WTC11 (cell line): ENCODE data around the gene MDK.

ENCODE experiments used
- CREB1 ChIP-seq: sonication (generic); formaldehyde crosslinking; IDR thresholded peaks from 2 replicates; pipeline ENCODE4 v1.8.0; 2023; ENCODE audit warnings: mild to moderate bottlenecking, missing genetic modification reagents
- E2F1 ChIP-seq: sonication (generic); formaldehyde crosslinking; IDR thresholded peaks from 2 replicates; pipeline ENCODE4 v1.8.0; 2022; ENCODE audit warnings: mild to moderate bottlenecking, missing genetic modification reagents
- EMX1 ChIP-seq: fragments of 250-450 bp; sonication (Bioruptor Pico); IDR thresholded peaks from 2 replicates; pipeline ENCODE4 v1.8.0; 2021; ENCODE audit warnings: mild to moderate bottlenecking
- FOXK1 ChIP-seq: sonication (generic); formaldehyde crosslinking; IDR thresholded peaks from 2 replicates; pipeline ENCODE4 v1.8.0; 2022; ENCODE audit warnings: mild to moderate bottlenecking, moderate library complexity, missing genetic modification reagents
- HMGA2 ChIP-seq: fragments of 250-450 bp; sonication (Bioruptor Pico); IDR thresholded peaks from 2 replicates; pipeline ENCODE4 v1.4.0; 2021; ENCODE audit warnings: mild to moderate bottlenecking, moderate library complexity
- MYBL2 ChIP-seq: sonication (generic); formaldehyde crosslinking; IDR thresholded peaks from 2 replicates; pipeline ENCODE4 v1.8.1; 2023; ENCODE audit warnings: mild to moderate bottlenecking, moderate library complexity, missing genetic modification reagents
- NFE2L1 ChIP-seq: sonication (generic); formaldehyde crosslinking; IDR thresholded peaks from 2 replicates; pipeline ENCODE4 v1.8.1; 2023; ENCODE audit warnings: missing genetic modification reagents
- SOX15 ChIP-seq: fragments of 250-450 bp; sonication (Bioruptor Pico); IDR thresholded peaks from 2 replicates; pipeline ENCODE4 v1.9.0; 2021; ENCODE audit warnings: mild to moderate bottlenecking
- USF1 ChIP-seq: sonication (generic); formaldehyde crosslinking; IDR thresholded peaks from 2 replicates; pipeline ENCODE4 v1.8.0; 2022; ENCODE audit warnings: mild to moderate bottlenecking, missing genetic modification reagents
- TF ChIP-seq, protein P1 (sequence below): fragments of 200-600 bp; IDR thresholded peaks from 2 replicates; pipeline ENCODE4 v1.8.0; 2022; ENCODE audit warnings: antibody characterized with exemption
- TF ChIP-seq, protein P2 (sequence below): sonication (generic); formaldehyde crosslinking; conservative IDR thresholded peaks from 2 replicates; pipeline ENCODE4 v1.8.1; 2023; ENCODE audit warnings: mild to moderate bottlenecking, low read depth, missing genetic modification reagents, moderate library complexity
- TF ChIP-seq, protein P3 (sequence below): sonication (generic); formaldehyde crosslinking; IDR thresholded peaks from 2 replicates; pipeline ENCODE4 v1.8.1; 2022; ENCODE audit warnings: mild to moderate bottlenecking, missing genetic modification reagents, moderate library complexity, borderline replicate concordance

DNA sequence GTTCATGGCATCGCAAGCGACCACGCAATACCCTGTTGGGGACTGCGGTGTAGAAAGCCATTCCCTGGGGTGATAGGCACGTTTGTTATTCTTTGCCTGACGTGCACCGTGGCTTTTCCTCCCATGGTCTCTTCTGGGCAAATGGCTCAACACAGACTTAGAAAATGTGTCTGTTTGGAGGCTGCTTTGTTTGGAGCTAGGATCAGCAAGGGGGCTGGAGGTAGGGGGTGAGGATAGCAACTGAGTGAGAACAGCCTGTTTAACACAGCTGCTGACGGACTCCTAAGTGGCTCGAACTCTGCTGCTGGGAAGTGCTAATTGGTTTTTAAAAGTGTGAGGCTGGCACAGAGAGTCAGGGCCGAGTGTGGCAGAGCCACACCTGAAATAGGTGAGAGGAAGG, 26.2 kb downstream of the MDK start:
- TF ChIP-seq USF1 (CRISPR knock-in tag) (no peak), CREB1 (CRISPR knock-in tag) (no peak), HMGA2 (no peak), EMX1 (no peak), SOX15 (CRISPR knock-in tag) (no peak), MYBL2 (CRISPR knock-in tag) (no peak), FOXK1 (CRISPR knock-in tag) (no peak), NFE2L1 (no peak), E2F1 (CRISPR knock-in tag) (no peak)
- TF ChIP-seq, protein P1, sequence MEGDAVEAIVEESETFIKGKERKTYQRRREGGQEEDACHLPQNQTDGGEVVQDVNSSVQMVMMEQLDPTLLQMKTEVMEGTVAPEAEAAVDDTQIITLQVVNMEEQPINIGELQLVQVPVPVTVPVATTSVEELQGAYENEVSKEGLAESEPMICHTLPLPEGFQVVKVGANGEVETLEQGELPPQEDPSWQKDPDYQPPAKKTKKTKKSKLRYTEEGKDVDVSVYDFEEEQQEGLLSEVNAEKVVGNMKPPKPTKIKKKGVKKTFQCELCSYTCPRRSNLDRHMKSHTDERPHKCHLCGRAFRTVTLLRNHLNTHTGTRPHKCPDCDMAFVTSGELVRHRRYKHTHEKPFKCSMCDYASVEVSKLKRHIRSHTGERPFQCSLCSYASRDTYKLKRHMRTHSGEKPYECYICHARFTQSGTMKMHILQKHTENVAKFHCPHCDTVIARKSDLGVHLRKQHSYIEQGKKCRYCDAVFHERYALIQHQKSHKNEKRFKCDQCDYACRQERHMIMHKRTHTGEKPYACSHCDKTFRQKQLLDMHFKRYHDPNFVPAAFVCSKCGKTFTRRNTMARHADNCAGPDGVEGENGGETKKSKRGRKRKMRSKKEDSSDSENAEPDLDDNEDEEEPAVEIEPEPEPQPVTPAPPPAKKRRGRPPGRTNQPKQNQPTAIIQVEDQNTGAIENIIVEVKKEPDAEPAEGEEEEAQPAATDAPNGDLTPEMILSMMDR, result no peak
- TF ChIP-seq, protein P2, sequence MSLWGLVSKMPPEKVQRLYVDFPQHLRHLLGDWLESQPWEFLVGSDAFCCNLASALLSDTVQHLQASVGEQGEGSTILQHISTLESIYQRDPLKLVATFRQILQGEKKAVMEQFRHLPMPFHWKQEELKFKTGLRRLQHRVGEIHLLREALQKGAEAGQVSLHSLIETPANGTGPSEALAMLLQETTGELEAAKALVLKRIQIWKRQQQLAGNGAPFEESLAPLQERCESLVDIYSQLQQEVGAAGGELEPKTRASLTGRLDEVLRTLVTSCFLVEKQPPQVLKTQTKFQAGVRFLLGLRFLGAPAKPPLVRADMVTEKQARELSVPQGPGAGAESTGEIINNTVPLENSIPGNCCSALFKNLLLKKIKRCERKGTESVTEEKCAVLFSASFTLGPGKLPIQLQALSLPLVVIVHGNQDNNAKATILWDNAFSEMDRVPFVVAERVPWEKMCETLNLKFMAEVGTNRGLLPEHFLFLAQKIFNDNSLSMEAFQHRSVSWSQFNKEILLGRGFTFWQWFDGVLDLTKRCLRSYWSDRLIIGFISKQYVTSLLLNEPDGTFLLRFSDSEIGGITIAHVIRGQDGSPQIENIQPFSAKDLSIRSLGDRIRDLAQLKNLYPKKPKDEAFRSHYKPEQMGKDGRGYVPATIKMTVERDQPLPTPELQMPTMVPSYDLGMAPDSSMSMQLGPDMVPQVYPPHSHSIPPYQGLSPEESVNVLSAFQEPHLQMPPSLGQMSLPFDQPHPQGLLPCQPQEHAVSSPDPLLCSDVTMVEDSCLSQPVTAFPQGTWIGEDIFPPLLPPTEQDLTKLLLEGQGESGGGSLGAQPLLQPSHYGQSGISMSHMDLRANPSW, result no peak
- TF ChIP-seq, protein P3, sequence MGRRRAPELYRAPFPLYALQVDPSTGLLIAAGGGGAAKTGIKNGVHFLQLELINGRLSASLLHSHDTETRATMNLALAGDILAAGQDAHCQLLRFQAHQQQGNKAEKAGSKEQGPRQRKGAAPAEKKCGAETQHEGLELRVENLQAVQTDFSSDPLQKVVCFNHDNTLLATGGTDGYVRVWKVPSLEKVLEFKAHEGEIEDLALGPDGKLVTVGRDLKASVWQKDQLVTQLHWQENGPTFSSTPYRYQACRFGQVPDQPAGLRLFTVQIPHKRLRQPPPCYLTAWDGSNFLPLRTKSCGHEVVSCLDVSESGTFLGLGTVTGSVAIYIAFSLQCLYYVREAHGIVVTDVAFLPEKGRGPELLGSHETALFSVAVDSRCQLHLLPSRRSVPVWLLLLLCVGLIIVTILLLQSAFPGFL, result no peak
